Adrenal gland (tissue), 5 donors: Measurements from ENCODE around the gene HDLBP.

ENCODE experiments used
- POLR2A ChIP-seq, 2 donors: fragments of 450-650 bp; IDR thresholded peaks; one replicate each; pipeline ENCODE4 v1.6.1; 2017; ENCODE audit warnings: antibody characterized with exemption in 2 of 2, mild to moderate bottlenecking in 2 of 2, moderate library complexity in 1 of 2
- TF ChIP-seq, protein P1 (sequence below), 6 experiments: fragments of 450-650 bp in 4 of 6; fragments of 200-600 bp in 2 of 6; sonication (generic) in 1 of 6; IDR thresholded peaks; 1 replicate in 5 of 6; 2 replicates in 1 of 6; pipeline versions ENCODE4 v1.5.1 to v1.8.0; 2016 to 2021; ENCODE audit warnings: antibody characterized with exemption in 6 of 6, mild to moderate bottlenecking in 2 of 6, moderate library complexity in 1 of 6
- donor health status: DM: no; HTN: no; CAD: no.

DNA sequence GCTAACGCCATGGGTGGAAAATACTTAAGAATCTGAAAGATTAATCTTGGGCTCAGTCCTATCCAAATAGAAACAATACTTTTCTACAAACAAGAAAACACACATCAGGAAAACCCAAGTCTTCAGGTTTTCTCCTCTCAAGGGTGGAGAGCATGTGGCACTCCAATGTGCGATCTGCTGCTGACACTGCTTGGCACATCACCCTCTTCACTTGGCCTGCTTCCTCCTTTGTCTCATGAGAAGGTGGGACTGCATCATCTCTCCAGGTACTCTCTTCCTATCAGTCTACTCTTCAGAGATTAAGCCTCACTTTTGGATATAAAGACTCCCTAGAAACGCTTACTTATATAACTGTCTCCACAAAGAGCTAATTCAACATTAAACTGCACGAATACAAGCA, 26.4 kb downstream of the HDLBP start:
- TF ChIP-seq, protein P1, sequence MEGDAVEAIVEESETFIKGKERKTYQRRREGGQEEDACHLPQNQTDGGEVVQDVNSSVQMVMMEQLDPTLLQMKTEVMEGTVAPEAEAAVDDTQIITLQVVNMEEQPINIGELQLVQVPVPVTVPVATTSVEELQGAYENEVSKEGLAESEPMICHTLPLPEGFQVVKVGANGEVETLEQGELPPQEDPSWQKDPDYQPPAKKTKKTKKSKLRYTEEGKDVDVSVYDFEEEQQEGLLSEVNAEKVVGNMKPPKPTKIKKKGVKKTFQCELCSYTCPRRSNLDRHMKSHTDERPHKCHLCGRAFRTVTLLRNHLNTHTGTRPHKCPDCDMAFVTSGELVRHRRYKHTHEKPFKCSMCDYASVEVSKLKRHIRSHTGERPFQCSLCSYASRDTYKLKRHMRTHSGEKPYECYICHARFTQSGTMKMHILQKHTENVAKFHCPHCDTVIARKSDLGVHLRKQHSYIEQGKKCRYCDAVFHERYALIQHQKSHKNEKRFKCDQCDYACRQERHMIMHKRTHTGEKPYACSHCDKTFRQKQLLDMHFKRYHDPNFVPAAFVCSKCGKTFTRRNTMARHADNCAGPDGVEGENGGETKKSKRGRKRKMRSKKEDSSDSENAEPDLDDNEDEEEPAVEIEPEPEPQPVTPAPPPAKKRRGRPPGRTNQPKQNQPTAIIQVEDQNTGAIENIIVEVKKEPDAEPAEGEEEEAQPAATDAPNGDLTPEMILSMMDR (IDR thresholded peaks at IDR 0.05): no peak
- no peak for TF ChIP-seq POLR2A (IDR thresholded peaks at IDR 0.05)
